ENCODE data around the gene MX1. TPM values are rescaled to one million over a fixed set of nuclear protein-coding genes. Genes with fewer than 3 reads are reported as not detected.

The MX1 gene
- total RNA-seq, 1 donor from 2014 or later = 420 TPM

DNA sequence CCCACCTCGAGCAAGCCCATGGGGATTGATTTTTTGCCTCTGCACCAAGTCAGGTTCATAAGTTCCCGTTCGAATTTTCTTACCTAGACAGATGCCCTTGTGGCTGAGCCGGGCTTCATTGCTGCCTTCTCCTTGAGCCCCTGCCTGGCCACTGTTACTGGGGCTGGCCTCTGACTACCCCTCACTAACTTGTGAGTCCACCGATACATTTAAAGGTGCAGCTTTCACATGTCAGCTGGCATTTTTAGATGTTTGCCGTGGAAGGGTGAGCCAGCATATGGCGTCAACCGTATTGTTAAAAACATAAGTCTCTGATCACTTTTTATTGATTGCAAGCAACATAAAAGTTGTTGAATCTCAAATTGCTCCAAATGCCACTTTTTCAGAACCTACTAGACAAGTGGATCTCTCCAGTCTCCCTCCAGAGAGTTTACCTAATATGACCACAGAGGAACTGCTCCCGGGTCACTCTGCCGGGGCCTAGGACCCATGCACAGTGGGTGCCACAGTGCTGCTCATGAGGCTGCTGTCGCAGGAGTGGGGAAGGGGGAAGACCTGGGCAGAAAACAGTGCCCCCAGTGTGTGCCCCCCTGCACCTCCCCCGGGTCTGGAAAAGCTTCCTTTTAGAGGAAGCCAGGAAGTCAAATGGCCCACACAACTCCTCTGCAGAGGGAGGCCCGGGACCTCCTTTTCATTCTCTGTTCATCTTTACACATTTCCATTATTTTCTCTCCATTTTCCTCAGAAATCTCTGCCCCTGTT is 18.8 kb downstream of the MX1 start:
- H3K4me3 ChIP-seq (ENCODE audit: insufficient read depth, low read depth, low read length) = no peak overlapping the region
- H3K9me3 Mint-ChIP-seq (ENCODE audit: unreplicated experiment) = no peaks in the 10 kb centered on the region
- H3K27me3 Mint-ChIP-seq (ENCODE audit: low read depth, unreplicated experiment) = no peaks in the 10 kb centered on the region
- no peaks in the 10 kb centered on the region for H3K4me1 ChIP-seq (ENCODE audit: insufficient read depth, low read length)
- H3K9ac ChIP-seq (ENCODE audit: low read length) = no peak overlapping the region
- no peak overlapping the region for H3K4me3 Mint-ChIP-seq (ENCODE audit: unreplicated experiment)
- H2AFZ ChIP-seq (ENCODE audit: low read depth, low read length) = no peak overlapping the region
- no peak overlapping the region for H3K27ac ChIP-seq (ENCODE audit: low read depth, low read length)
- H3K9me3 ChIP-seq (ENCODE audit: insufficient read depth, low read depth, low read length) = no peaks in the 10 kb centered on the region
- no peaks in the 10 kb centered on the region for H4K20me1 ChIP-seq (ENCODE audit: insufficient read depth, low read length)
- DNase-seq (ENCODE audit: low read depth) = no peak
- H3K36me3 Mint-ChIP-seq (ENCODE audit: low read depth, unreplicated experiment) = peaks cover 42% of the 10 kb centered on the region
- H3K4me1 Mint-ChIP-seq (ENCODE audit: low read depth, unreplicated experiment) = peaks cover 11% of the 10 kb centered on the region
- no peak for FAIRE-seq
- no peaks in the 10 kb centered on the region for H3K27me3 ChIP-seq (ENCODE audit: insufficient read depth, low read length)
- H3K79me2 ChIP-seq (ENCODE audit: insufficient read depth, low read length) = no peaks in the 10 kb centered on the region
- H3K27ac Mint-ChIP-seq (ENCODE audit: unreplicated experiment) = peak overlapping the region; percentile 14
- H3K36me3 ChIP-seq (ENCODE audit: insufficient read depth, low read length) = no peaks in the 10 kb centered on the region
- no peak overlapping the region for H3K4me2 ChIP-seq (ENCODE audit: low read length)
- TF ChIP-seq, protein P1, sequence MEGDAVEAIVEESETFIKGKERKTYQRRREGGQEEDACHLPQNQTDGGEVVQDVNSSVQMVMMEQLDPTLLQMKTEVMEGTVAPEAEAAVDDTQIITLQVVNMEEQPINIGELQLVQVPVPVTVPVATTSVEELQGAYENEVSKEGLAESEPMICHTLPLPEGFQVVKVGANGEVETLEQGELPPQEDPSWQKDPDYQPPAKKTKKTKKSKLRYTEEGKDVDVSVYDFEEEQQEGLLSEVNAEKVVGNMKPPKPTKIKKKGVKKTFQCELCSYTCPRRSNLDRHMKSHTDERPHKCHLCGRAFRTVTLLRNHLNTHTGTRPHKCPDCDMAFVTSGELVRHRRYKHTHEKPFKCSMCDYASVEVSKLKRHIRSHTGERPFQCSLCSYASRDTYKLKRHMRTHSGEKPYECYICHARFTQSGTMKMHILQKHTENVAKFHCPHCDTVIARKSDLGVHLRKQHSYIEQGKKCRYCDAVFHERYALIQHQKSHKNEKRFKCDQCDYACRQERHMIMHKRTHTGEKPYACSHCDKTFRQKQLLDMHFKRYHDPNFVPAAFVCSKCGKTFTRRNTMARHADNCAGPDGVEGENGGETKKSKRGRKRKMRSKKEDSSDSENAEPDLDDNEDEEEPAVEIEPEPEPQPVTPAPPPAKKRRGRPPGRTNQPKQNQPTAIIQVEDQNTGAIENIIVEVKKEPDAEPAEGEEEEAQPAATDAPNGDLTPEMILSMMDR (IDR thresholded peaks at IDR 0.05; ENCODE audit: insufficient read depth, low read depth, low read length) = no peak
- no peak for TF ChIP-seq EZH2 (IDR thresholded peaks at IDR 0.05; ENCODE audit: insufficient read depth, low read length)

DNA sequence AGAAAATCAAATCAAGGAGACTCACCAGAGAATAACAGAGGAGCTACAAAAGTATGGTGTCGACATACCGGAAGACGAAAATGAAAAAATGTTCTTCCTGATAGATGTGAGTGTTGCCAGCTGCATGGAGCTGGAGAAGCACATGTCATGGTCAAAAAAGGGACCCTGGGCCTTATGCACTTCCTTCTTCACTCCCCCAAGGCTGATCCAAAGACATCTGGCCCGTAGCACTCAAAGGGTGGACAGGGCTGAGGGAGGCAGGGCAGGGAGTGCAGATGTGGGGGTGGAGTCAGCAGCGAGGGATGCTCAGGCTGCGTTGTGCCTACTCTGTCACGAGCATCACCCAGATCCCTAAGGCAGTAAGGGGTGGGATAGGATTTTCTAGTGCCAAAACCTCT is 19.4 kb downstream of the MX1 start:
- peaks cover 11% of the 10 kb centered on the region for H3K4me1 Mint-ChIP-seq (ENCODE audit: low read depth, unreplicated experiment)
- H3K9ac ChIP-seq (ENCODE audit: low read length) = no peak overlapping the region
- no peaks in the 10 kb centered on the region for H3K9me3 Mint-ChIP-seq (ENCODE audit: unreplicated experiment)
- no peaks in the 10 kb centered on the region for H4K20me1 ChIP-seq (ENCODE audit: insufficient read depth, low read length)
- H3K27ac Mint-ChIP-seq (ENCODE audit: unreplicated experiment) = peak overlapping the region; percentile 14
- H3K9me3 ChIP-seq (ENCODE audit: insufficient read depth, low read depth, low read length) = no peaks in the 10 kb centered on the region
- H3K4me3 Mint-ChIP-seq (ENCODE audit: unreplicated experiment) = no peak overlapping the region
- no peaks in the 10 kb centered on the region for H3K27me3 ChIP-seq (ENCODE audit: insufficient read depth, low read length)
- no peaks in the 10 kb centered on the region for H3K36me3 ChIP-seq (ENCODE audit: insufficient read depth, low read length)
- H2AFZ ChIP-seq (ENCODE audit: low read depth, low read length) = no peak overlapping the region
- H3K4me2 ChIP-seq (ENCODE audit: low read length) = no peak overlapping the region
- peaks cover 43% of the 10 kb centered on the region for H3K36me3 Mint-ChIP-seq (ENCODE audit: low read depth, unreplicated experiment)
- DNase-seq (ENCODE audit: low read depth) (no peak), FAIRE-seq (no peak)
- H3K4me1 ChIP-seq (ENCODE audit: insufficient read depth, low read length) = no peaks in the 10 kb centered on the region
- no peak overlapping the region for H3K4me3 ChIP-seq (ENCODE audit: insufficient read depth, low read depth, low read length)
- no peak overlapping the region for H3K27ac ChIP-seq (ENCODE audit: low read depth, low read length)
- H3K79me2 ChIP-seq (ENCODE audit: insufficient read depth, low read length) = no peaks in the 10 kb centered on the region
- no peaks in the 10 kb centered on the region for H3K27me3 Mint-ChIP-seq (ENCODE audit: low read depth, unreplicated experiment)
- TF ChIP-seq, protein P1 (IDR thresholded peaks at IDR 0.05; ENCODE audit: insufficient read depth, low read depth, low read length) = no peak
- TF ChIP-seq EZH2 (IDR thresholded peaks at IDR 0.05; ENCODE audit: insufficient read depth, low read length) = no peak

DNA sequence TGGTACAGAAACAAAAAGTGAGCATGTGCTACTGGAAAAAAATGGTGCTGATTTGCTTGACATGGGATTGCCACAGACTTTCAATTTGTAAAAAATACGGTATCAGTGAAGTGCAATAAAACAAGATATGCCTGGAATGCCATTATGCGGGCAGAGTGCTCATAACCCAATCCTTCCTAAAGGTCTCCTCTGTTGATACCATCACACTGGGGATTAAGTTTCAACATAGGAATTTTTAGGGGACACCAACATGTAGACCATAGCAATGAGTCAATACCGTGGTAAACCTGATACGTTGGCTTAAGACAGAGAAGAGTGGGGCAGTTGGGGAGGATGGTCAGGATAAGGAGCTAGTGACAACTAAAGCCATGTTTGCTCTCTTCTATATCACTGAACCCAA is 20.5 kb downstream of the MX1 start:
- Mint-ChIP-seq H3K36me3 (ENCODE audit: low read depth, unreplicated experiment) (peaks cover 43% of the 10 kb centered on the region), H3K4me1 (ENCODE audit: low read depth, unreplicated experiment) (peaks cover 11% of the 10 kb centered on the region), H3K4me3 (ENCODE audit: unreplicated experiment) (no peak overlapping the region)

More for the DNA sequence above, 20.5 kb downstream of the MX1 start:
- Histone ChIP-seq H3K4me1 (ENCODE audit: insufficient read depth, low read length) (no peaks in the 10 kb centered on the region), H3K27me3 (ENCODE audit: insufficient read depth, low read length) (no peaks in the 10 kb centered on the region), H2AFZ (ENCODE audit: low read depth, low read length) (no peak overlapping the region), H3K27ac (ENCODE audit: low read depth, low read length) (no peak overlapping the region), H3K9ac (ENCODE audit: low read length) (no peak overlapping the region), H3K4me3 (ENCODE audit: insufficient read depth, low read depth, low read length) (no peak overlapping the region), H3K9me3 (ENCODE audit: insufficient read depth, low read depth, low read length) (no peaks in the 10 kb centered on the region), H3K79me2 (ENCODE audit: insufficient read depth, low read length) (no peaks in the 10 kb centered on the region), H3K36me3 (ENCODE audit: insufficient read depth, low read length) (no peaks in the 10 kb centered on the region), H4K20me1 (ENCODE audit: insufficient read depth, low read length) (no peaks in the 10 kb centered on the region), H3K4me2 (ENCODE audit: low read length) (no peak overlapping the region)
- no peaks in the 10 kb centered on the region for H3K27me3 Mint-ChIP-seq (ENCODE audit: low read depth, unreplicated experiment)
- DNase-seq (ENCODE audit: low read depth) = no peak
- no peaks in the 10 kb centered on the region for H3K9me3 Mint-ChIP-seq (ENCODE audit: unreplicated experiment)
- FAIRE-seq = no peak
- TF ChIP-seq EZH2 (IDR thresholded peaks at IDR 0.05; ENCODE audit: insufficient read depth, low read length) = no peak
- TF ChIP-seq, protein P1 (IDR thresholded peaks at IDR 0.05; ENCODE audit: insufficient read depth, low read depth, low read length) = no peak
- H3K27ac Mint-ChIP-seq (ENCODE audit: unreplicated experiment) = no peak overlapping the region
